Muscle of leg (tissue), 16 donors: ENCODE data around the gene DUS2. TPM values are rescaled to one million over a fixed set of nuclear protein-coding genes. Genes with fewer than 3 reads are reported as not detected.

ENCODE experiments used
- DNase-seq: peaks from one replicate; pipeline ENCODE4 v3.0.0; 2013
- H3K27ac ChIP-seq: one replicate; pipeline ENCODE4 v1.5.1; 2013; ENCODE audit warnings: mild to moderate bottlenecking, low read length, control low read depth
- H3K27me3 ChIP-seq: one replicate; pipeline ENCODE4 v1.6.1; 2013; ENCODE audit warnings: low read length; ENCODE audit not compliant: control insufficient read depth, insufficient read depth
- H3K36me3 ChIP-seq: one replicate; pipeline ENCODE4 v1.6.1; 2013; ENCODE audit warnings: low read length; ENCODE audit not compliant: control insufficient read depth, insufficient read depth
- H3K4me1 ChIP-seq: one replicate; pipeline ENCODE4 v1.6.1; 2013; ENCODE audit warnings: low read length; ENCODE audit not compliant: control insufficient read depth, insufficient read depth
- H3K4me3 ChIP-seq: one replicate; pipeline ENCODE4 v1.5.1; 2013; ENCODE audit warnings: low read length, control low read depth
- H3K9me3 ChIP-seq: replicated peaks from 2 replicates; pipeline ENCODE4 v1.6.1; 2013; ENCODE audit warnings: low read depth, low read length; ENCODE audit not compliant: control insufficient read depth
- WGBS: methylation state at CpG from one replicate; pipeline ENCODE4 v1.1.5; 2013; ENCODE audit warnings: missing lambda C conversion rate; ENCODE audit not compliant: insufficient coverage; 5-methylcytosine and 5-hydroxymethylcytosine counted together
- long read RNA-seq, 11 donors: transcript quantifications; one replicate each; lab custom pipeline, GENCODE V29; 2026
- polyA plus RNA-seq, 8 donors: library from polyadenylated mRNA; unstranded; fragments of 120-200 nt; gene quantifications; one replicate each; pipeline versions ENCODE4 v1.2.1 to v1.2.3, GENCODE V29; 2013; ENCODE audit warnings: inconsistent platforms in 1 of 8, low replicate concordance in 1 of 8; ENCODE audit not compliant: insufficient read length in 8 of 8, insufficient read depth in 1 of 8
- total RNA-seq: library from RNA; stranded (reverse); fragments of 120-200 nt; gene quantifications from one replicate; pipeline ENCODE4 v1.2.4, GENCODE V29; 2013

DUS2 gene
- total RNA-seq (13.4 TPM), polyA plus RNA-seq (10 to 100 TPM; 10.1 to 13.7 (median 12.1) TPM)
- long read RNA-seq, donor 1, partial matches to known transcripts, result 0 of 1 reads
- long read RNA-seq, donor 1, other reads (novel, unspliced or antisense), result 0 of 1 reads
- long read RNA-seq, donor 2, result 0 reads
- long read RNA-seq, donor 3, partial matches to known transcripts, result 0 of 1 reads
- long read RNA-seq, donor 3, other reads (novel, unspliced or antisense), result 0 of 1 reads
- long read RNA-seq, donor 4, partial matches to known transcripts, result 0 of 1 reads
- long read RNA-seq, donor 4, other reads (novel, unspliced or antisense), result 0 of 1 reads
- long read RNA-seq, donor 5, partial matches to known transcripts, result 5 of 11 reads
- long read RNA-seq, donor 5, other reads (novel, unspliced or antisense), result 0 of 11 reads
- long read RNA-seq, donor 6, partial matches to known transcripts, result 0 of 2 reads
- long read RNA-seq, donor 6, other reads (novel, unspliced or antisense), result 0 of 2 reads
- long read RNA-seq, donor 7, partial matches to known transcripts, result 0 of 1 reads
- long read RNA-seq, donor 7, other reads (novel, unspliced or antisense), result 0 of 1 reads
- long read RNA-seq, donor 8, result 0 reads
- long read RNA-seq, donor 9, partial matches to known transcripts, result 0 of 3 reads
- long read RNA-seq, donor 9, other reads (novel, unspliced or antisense), result 0 of 3 reads
- long read RNA-seq, donor 10, partial matches to known transcripts, result 0 of 2 reads
- long read RNA-seq, donor 10, other reads (novel, unspliced or antisense), result 0 of 2 reads
- long read RNA-seq, donor 11, partial matches to known transcripts, result 0 of 3 reads
- long read RNA-seq, donor 11, other reads (novel, unspliced or antisense), result 0 of 3 reads

DNA sequence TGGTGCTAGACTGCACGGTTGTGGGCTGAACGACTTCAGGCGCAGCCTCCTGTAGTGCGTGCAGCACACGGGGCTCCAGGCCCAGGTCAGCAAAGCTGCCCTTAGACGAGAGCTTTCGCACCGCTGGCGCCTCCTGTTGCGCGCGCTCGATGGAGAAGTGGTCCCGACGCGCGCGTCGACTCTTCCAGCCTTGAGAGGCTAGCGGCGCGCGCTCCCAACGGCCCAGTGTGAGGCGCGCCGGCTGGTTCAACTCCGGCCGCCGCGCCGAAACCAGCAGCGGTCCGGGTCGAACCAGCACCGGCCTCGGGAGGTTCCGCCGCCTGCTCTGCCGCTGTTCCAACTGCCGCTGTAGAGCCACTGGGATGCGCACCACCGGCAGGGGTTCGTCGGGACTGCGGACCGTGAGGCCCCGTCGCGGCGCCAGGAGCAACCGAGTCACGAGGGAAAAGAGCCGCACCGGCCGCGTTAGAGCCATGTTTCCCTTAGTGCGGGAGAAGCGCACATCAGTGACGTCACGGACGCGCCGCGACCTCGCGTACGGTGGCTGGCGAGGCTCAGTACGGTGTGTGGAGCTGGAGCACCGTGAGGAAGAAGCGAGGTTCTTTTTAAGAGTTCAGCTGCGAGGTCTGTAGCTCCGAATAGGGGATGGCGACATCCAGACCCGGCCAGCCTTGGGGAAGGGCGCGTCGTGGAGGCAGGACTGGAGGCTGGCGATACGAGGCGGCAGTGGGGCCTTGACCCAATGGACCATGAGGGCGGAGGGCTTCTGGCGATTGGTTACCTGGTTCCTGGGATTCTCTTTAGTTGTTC, at the start of gene DUS2, which contains the start of gene DDX28:
TSS of gene DUS2 (plus strand) at position 557 of the 810 bp plus-strand sequence. CDS start 14,740 bp downstream, outside the sequence.
TSS of gene DDX28 (minus strand) at position 505 of the 810 bp plus-strand sequence. CDS start at position 475, 30 bp downstream.
- DNase-seq, result peak; percentile 97
- H3K9me3 ChIP-seq, result no peaks in the 10 kb centered on the region
- peak within 1 kb of the TSS; percentile 89 for H3K27ac ChIP-seq
- H3K36me3 ChIP-seq, result peaks cover 27% of the 10 kb centered on the region
- H3K4me1 ChIP-seq, result peaks cover 20% of the 10 kb centered on the region
- under 1% methylated on average over 84 of the region's 84 CpGs for WGBS
- peak within 1 kb of the TSS; percentile 97 for H3K4me3 ChIP-seq
- H3K27me3 ChIP-seq, result no peaks in the 10 kb centered on the region

DNA sequence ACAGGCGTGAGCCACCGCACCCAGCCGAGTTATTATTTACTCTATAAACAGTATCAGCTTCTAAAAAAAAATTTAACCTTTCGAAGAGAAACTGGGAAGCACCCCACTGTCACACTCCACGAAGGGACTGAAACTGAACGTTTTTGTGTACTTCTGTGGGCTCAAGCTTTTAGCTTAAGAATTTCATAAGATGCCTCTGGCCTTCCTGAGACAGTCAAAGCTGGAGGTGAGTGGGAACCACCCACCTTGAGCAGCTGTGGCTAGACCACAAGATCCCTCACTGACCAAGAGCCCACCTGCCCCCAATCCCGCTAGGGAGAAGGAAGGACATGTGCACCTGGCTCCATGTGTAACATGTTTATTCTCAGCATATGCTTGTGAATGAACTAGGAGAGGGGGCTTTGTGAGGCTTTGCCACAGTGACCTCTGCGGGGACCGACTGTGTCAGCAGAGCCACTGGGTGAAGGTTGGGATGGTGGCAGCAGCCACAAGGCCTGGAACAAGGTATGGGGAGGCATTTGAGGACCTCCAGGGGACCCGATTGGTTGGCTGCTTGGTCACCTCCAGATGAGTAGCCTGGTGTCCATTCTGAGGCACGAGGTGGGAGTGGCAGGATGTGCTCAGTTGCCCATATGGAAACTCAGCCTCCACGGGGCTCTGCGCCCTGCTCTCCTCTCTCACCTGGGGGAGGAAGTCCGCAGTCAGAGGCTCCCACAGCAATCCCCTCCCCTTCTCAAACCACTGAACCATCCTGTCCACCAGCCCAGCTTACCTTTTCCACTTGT, 47.6 kb upstream of the DUS2 start:
- 74% methylated on average over 12 of the region's 14 CpGs for WGBS
- H3K4me3 ChIP-seq, result no peak overlapping the region
- DNase-seq, result no peak
- H3K36me3 ChIP-seq, result no peaks in the 10 kb centered on the region
- H3K4me1 ChIP-seq, result peaks cover 4% of the 10 kb centered on the region
- H3K27ac ChIP-seq, result no peak overlapping the region
- H3K9me3 ChIP-seq, result no peaks in the 10 kb centered on the region
- H3K27me3 ChIP-seq, result peaks cover 15% of the 10 kb centered on the region

DNA sequence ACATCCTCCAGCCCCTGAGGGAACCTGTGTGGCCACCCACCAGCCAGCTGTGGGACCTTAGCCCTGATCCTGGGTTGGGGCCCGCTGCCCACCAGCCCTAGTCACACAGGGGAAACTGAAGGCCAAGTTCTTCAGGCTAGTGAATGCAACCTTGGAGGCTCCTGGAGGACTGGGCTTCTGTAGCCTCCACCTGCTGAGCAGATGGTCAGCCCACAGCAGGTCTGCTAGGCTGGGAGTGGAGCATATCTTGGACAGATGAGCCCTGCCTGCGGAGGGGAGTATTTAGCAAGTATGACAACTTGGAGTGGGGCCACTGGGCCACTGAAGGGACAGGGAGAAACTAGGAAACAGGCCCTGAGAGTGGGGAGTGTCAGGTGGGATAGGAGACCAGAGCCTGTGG, 46.9 kb upstream of the DUS2 start:
- DNase-seq, result no peak
- peaks cover 4% of the 10 kb centered on the region for H3K4me1 ChIP-seq
- no peaks in the 10 kb centered on the region for H3K36me3 ChIP-seq
- WGBS, result 93% methylated on average over 2 of the region's 2 CpGs
- H3K27ac ChIP-seq, result no peak overlapping the region
- H3K9me3 ChIP-seq, result no peaks in the 10 kb centered on the region
- peaks cover 20% of the 10 kb centered on the region for H3K27me3 ChIP-seq
- H3K4me3 ChIP-seq, result no peak overlapping the region

- Histone ChIP-seq H3K4me3 (no peak overlapping the region), H3K27me3 (peaks cover 21% of the 10 kb centered on the region), H3K4me1 (peaks cover 4% of the 10 kb centered on the region), H3K9me3 (no peaks in the 10 kb centered on the region), H3K27ac (no peak overlapping the region), H3K36me3 (no peaks in the 10 kb centered on the region)
- no peak for DNase-seq
- WGBS, result 80% methylated on average over 5 of the region's 5 CpGs
Observed at GRCh38 chr16:67977005-67977404, 46.1 kb upstream of the DUS2 start.

GRCh38 chr16:67977469-67978227, 45.4 kb upstream of the DUS2 start:
- peaks cover 4% of the 10 kb centered on the region for H3K4me1 ChIP-seq
- no peak overlapping the region for H3K27ac ChIP-seq
- H3K9me3 ChIP-seq, result no peaks in the 10 kb centered on the region
- no peak overlapping the region for H3K4me3 ChIP-seq
- H3K27me3 ChIP-seq, result peaks cover 21% of the 10 kb centered on the region
- 74% methylated on average over 4 of the region's 9 CpGs for WGBS
- H3K36me3 ChIP-seq, result no peaks in the 10 kb centered on the region
- DNase-seq, result no peak

GRCh38 chr16:67979955-67980678, 43.0 kb upstream of the DUS2 start, which contains the start of gene DPEP3:
Gene DPEP3, minus strand, starts transcription at chr16:67980499. Its CDS starts 119 bp downstream, at chr16:67980380.
- Histone ChIP-seq H3K4me1 (peaks cover 18% of the 10 kb centered on the region), H3K36me3 (no peaks in the 10 kb centered on the region), H3K9me3 (no peaks in the 10 kb centered on the region), H3K4me3 (no peak within 1 kb of the TSS), H3K27ac (no peak within 1 kb of the TSS), H3K27me3 (peaks cover 21% of the 10 kb centered on the region)
- no peak for DNase-seq
- 56% methylated on average over 54 of the region's 62 CpGs for WGBS

DNA sequence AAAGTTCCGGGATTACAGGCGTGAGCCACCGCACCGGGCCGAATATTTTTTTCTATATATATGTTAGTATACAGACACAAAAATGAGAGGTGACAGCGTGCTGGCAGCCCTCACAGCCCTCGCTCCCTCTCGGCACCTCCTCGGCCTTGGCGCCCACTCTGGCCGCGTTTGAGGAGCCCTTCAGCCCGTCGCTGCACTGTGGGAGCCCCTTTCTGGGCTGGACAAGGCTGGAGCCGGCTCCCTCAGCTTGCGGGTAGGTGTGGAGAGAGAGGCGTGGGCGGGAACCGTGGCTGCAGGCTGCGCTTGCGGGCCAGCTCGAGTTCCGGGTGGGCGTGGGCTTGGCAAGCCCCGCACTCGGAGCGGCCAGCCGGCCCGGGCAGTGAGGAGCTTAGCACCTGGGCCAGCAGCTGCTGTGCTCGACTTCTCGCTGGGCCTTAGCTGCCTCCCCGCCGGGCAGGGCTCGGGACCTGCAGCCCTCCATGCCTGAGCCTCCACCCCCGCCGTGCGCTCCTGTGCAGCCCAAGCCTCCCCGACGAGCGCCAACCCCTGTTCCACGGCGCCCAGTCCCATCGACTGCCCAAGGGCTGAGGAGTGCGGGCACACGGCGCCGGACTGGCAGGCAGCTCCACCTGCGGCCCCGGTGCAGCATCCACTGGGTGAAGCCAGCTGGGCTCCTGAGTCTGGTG, 40.9 kb upstream of the DUS2 start:
- Histone ChIP-seq H3K4me1 (peaks cover 21% of the 10 kb centered on the region), H3K4me3 (no peak overlapping the region), H3K27me3 (peaks cover 18% of the 10 kb centered on the region), H3K36me3 (no peaks in the 10 kb centered on the region), H3K9me3 (no peaks in the 10 kb centered on the region), H3K27ac (no peak overlapping the region)
- 82% methylated on average over 32 of the region's 49 CpGs for WGBS
- DNase-seq, result no peak

DNA sequence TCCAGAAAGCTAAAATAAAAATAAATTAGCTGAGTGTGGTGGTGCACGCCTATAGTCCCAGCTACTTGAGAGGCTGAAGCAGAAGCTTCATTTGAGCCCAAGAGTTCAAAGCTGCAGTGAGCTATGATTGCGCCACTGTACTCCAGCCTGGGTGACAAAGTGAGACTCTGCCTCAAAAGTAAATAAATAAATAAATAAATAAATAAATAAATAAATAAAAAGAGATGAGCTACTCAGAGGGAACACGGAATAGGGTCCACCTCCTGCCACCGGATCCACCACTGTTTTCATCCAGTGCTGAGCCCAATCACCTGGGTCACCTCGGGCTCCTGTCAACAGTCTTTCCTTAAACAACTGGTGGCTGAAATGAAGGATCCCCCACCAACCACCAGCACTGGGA, 36.1 kb upstream of the DUS2 start:
- H3K4me3 ChIP-seq, result no peak overlapping the region
- WGBS, result 78% methylated on average over 4 of the region's 5 CpGs
- H3K27ac ChIP-seq, result peak overlapping the region; percentile 59
- no peaks in the 10 kb centered on the region for H3K27me3 ChIP-seq
- DNase-seq, result no peak
- H3K4me1 ChIP-seq, result peaks cover 28% of the 10 kb centered on the region
- no peaks in the 10 kb centered on the region for H3K9me3 ChIP-seq
- H3K36me3 ChIP-seq, result no peaks in the 10 kb centered on the region
